WTC11 (cell line): ENCODE data around the gene TCF15. TPM values are rescaled to one million over a fixed set of nuclear protein-coding genes. Genes with fewer than 3 reads are reported as not detected.
A peak's percentile ranks its signal among the peaks of the same experiment; 100 is the strongest.

Source experiments
- ATAC-seq: fragments of 200-7000 bp; cut with Tn5 transposase; 2 replicates; pipeline ENCODE4 v1.10.0; 2021; ENCODE audit warnings: mild to moderate bottlenecking, moderate library complexity
- CTCF ChIA-PET: fragments of 300-600 bp; sonication (Branson Sonifier 250); formaldehyde crosslinking; loops from one replicate; lab custom pipeline; 2021; ENCODE audit warnings: antibody characterized with exemption; lab: Charles Lee
- POLR2A ChIA-PET: fragments of 350-600 bp; sonication (Branson Sonifier 250); formaldehyde crosslinking; loops from one replicate; lab custom pipeline; 2021; ENCODE audit warnings: antibody characterized with exemption; lab: Charles Lee
- DNase-seq: peaks from one replicate; pipeline ENCODE4 v3.0.0; 2021; ENCODE audit warnings: low spot score
- H3K27ac Mint-ChIP-seq: 2 replicates; pipeline ENCODE4 v1.8.0; 2021; ENCODE audit warnings: mixed read lengths
- H3K27me3 Mint-ChIP-seq: 2 replicates; pipeline ENCODE4 v1.8.0; 2021; ENCODE audit warnings: low read depth, mild to moderate bottlenecking, moderate library complexity, mixed read lengths
- H3K36me3 Mint-ChIP-seq: 2 replicates; pipeline ENCODE4 v1.8.0; 2021; ENCODE audit warnings: mixed read lengths
- H3K4me1 Mint-ChIP-seq: 2 replicates; pipeline ENCODE4 v1.8.0; 2022; ENCODE audit warnings: mixed read lengths
- H3K4me3 Mint-ChIP-seq: 2 replicates; pipeline ENCODE4 v1.8.0; 2021; ENCODE audit warnings: mild to moderate bottlenecking, moderate library complexity, mixed read lengths
- H3K9me3 Mint-ChIP-seq: 2 replicates; pipeline ENCODE4 v1.8.0; 2021; ENCODE audit warnings: mixed read lengths
- CBFB ChIP-seq: sonication (generic); formaldehyde crosslinking; IDR thresholded peaks from 2 replicates; pipeline ENCODE4 v1.8.1; 2022; ENCODE audit warnings: mild to moderate bottlenecking, low read depth, missing genetic modification reagents
- E2F5 ChIP-seq: sonication (generic); formaldehyde crosslinking; IDR thresholded peaks from 2 replicates; pipeline ENCODE4 v1.8.1; 2022; ENCODE audit warnings: mild to moderate bottlenecking, moderate library complexity, missing genetic modification reagents
- ELF4 ChIP-seq: sonication (generic); formaldehyde crosslinking; IDR thresholded peaks from 2 replicates; pipeline ENCODE4 v1.8.1; 2022; ENCODE audit warnings: low read depth, mild to moderate bottlenecking, moderate library complexity, missing genetic modification reagents
- EMX1 ChIP-seq: fragments of 250-450 bp; sonication (Bioruptor Pico); IDR thresholded peaks from 2 replicates; pipeline ENCODE4 v1.8.0; 2021; ENCODE audit warnings: mild to moderate bottlenecking
- ETV6 ChIP-seq: sonication (generic); formaldehyde crosslinking; IDR thresholded peaks from 2 replicates; pipeline ENCODE4 v1.8.1; 2022; ENCODE audit warnings: mild to moderate bottlenecking, missing genetic modification reagents
- GTF2I ChIP-seq: fragments of 250-450 bp; sonication (Bioruptor Pico); conservative IDR thresholded peaks from 2 replicates; pipeline ENCODE4 v1.4.0; 2021; ENCODE audit warnings: mild to moderate bottlenecking
- MYBL2 ChIP-seq: sonication (generic); formaldehyde crosslinking; IDR thresholded peaks from 2 replicates; pipeline ENCODE4 v1.8.1; 2023; ENCODE audit warnings: mild to moderate bottlenecking, moderate library complexity, missing genetic modification reagents
- NFATC4 ChIP-seq: fragments of 250-450 bp; sonication (Bioruptor Pico); IDR thresholded peaks from 2 replicates; pipeline ENCODE4 v1.9.0; 2021; ENCODE audit warnings: mild to moderate bottlenecking
- NFE2L1 ChIP-seq: sonication (generic); formaldehyde crosslinking; IDR thresholded peaks from 2 replicates; pipeline ENCODE4 v1.8.1; 2023; ENCODE audit warnings: missing genetic modification reagents
- SOX15 ChIP-seq: fragments of 250-450 bp; sonication (Bioruptor Pico); IDR thresholded peaks from 2 replicates; pipeline ENCODE4 v1.9.0; 2021; ENCODE audit warnings: mild to moderate bottlenecking
- TCF7 ChIP-seq: sonication (generic); formaldehyde crosslinking; IDR thresholded peaks from 2 replicates; pipeline ENCODE4 v1.8.0; 2022; ENCODE audit warnings: mild to moderate bottlenecking, low read depth, missing genetic modification reagents, moderate library complexity
- TP53 ChIP-seq: sonication (generic); formaldehyde crosslinking; IDR thresholded peaks from 2 replicates; pipeline ENCODE4 v1.8.1; 2023; ENCODE audit warnings: mild to moderate bottlenecking, missing genetic modification reagents
- USF2 ChIP-seq: sonication (generic); formaldehyde crosslinking; IDR thresholded peaks from 2 replicates; pipeline ENCODE4 v1.8.1; 2023; ENCODE audit warnings: mild to moderate bottlenecking, missing genetic modification reagents, moderate library complexity
- ZNF317 ChIP-seq: sonication (generic); formaldehyde crosslinking; IDR thresholded peaks from 2 replicates; pipeline ENCODE4 v1.8.1; 2023; ENCODE audit warnings: low read depth, mild to moderate bottlenecking, moderate library complexity, missing genetic modification reagents, borderline replicate concordance
- ZNF416 ChIP-seq: fragments of 250-450 bp; sonication (Bioruptor Pico); IDR thresholded peaks from 2 replicates; pipeline ENCODE4 v1.9.0; 2021; ENCODE audit warnings: mild to moderate bottlenecking, inconsistent platforms
- total RNA-seq: library from RNA; stranded (reverse); gene quantifications from 3 replicates; pipeline ENCODE4 v1.2.3, GENCODE V29; 2021
- TF ChIP-seq, protein P1 (sequence below): fragments of 250-450 bp; sonication (Bioruptor Pico); IDR thresholded peaks from 2 replicates; pipeline ENCODE4 v2.1.2; 2022; ENCODE audit warnings: mild to moderate bottlenecking, moderate library complexity
- TF ChIP-seq, protein P2 (sequence below): sonication (generic); formaldehyde crosslinking; IDR thresholded peaks from 2 replicates; pipeline ENCODE4 v1.8.0; 2022; ENCODE audit warnings: mild to moderate bottlenecking, missing genetic modification reagents
- TF ChIP-seq, protein P3 (sequence below): sonication (generic); formaldehyde crosslinking; IDR thresholded peaks from 2 replicates; pipeline ENCODE4 v1.8.1; 2022; ENCODE audit warnings: low read depth, missing genetic modification reagents, borderline replicate concordance
- TF ChIP-seq, protein P4 (sequence below): sonication (generic); formaldehyde crosslinking; IDR thresholded peaks from 2 replicates; pipeline ENCODE4 v1.8.1; 2023; ENCODE audit warnings: mild to moderate bottlenecking, missing genetic modification reagents

The TCF15 gene
- total RNA-seq, 1 experiment from 2014 or later: 3.8 TPM

DNA sequence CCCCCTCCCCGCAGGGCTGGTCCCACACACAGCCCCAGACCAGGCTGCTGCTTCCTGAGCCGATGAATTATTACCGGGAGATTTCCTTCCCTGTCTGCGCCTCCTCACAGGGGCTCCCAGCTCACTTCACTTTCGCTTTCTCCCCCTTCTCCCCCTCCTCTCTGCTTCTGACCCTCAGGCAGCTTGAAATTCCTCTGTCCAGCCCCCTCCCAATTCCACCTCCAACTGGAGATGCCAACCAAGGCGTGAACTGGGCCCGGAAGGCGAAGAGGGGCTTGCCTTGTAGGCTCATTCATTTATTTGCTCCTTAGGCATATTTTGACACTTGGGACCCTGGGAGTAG is 1.7 kb upstream of the TCF15 start (continued):
- TF ChIP-seq, protein P1, sequence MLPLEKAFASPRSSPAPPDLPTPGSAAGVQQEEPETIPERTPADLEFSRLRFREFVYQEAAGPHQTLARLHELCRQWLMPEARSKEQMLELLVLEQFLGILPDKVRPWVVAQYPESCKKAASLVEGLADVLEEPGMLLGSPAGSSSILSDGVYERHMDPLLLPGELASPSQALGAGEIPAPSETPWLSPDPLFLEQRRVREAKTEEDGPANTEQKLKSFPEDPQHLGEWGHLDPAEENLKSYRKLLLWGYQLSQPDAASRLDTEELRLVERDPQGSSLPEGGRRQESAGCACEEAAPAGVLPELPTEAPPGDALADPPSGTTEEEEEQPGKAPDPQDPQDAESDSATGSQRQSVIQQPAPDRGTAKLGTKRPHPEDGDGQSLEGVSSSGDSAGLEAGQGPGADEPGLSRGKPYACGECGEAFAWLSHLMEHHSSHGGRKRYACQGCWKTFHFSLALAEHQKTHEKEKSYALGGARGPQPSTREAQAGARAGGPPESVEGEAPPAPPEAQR (CRISPR knock-in tag): no peak
- TF ChIP-seq CBFB (CRISPR knock-in tag) (no peak), NFE2L1 (CRISPR knock-in tag) (no peak)

- H3K4me3 Mint-ChIP-seq: peak overlapping the region; percentile 55
- no peaks in the 10 kb centered on the region for H3K9me3 Mint-ChIP-seq
- DNase-seq: no peak
- no peak overlapping the region for H3K27ac Mint-ChIP-seq
- no peaks in the 10 kb centered on the region for H3K36me3 Mint-ChIP-seq
- ATAC-seq: no peak
- TF ChIP-seq SOX15 (CRISPR knock-in tag): no peak
- TF ChIP-seq ZNF416 (CRISPR knock-in tag): no peak
- no peak for TF ChIP-seq GTF2I (CRISPR knock-in tag)
- TF ChIP-seq, protein P2, sequence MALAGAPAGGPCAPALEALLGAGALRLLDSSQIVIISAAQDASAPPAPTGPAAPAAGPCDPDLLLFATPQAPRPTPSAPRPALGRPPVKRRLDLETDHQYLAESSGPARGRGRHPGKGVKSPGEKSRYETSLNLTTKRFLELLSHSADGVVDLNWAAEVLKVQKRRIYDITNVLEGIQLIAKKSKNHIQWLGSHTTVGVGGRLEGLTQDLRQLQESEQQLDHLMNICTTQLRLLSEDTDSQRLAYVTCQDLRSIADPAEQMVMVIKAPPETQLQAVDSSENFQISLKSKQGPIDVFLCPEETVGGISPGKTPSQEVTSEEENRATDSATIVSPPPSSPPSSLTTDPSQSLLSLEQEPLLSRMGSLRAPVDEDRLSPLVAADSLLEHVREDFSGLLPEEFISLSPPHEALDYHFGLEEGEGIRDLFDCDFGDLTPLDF (CRISPR knock-in tag): no peak
- TF ChIP-seq USF2 (CRISPR knock-in tag): no peak
- no peak for TF ChIP-seq ETV6
- no peak for TF ChIP-seq MYBL2
- TF ChIP-seq E2F5: no peak
- TF ChIP-seq ELF4: no peak
- no peak for TF ChIP-seq NFATC4
- TF ChIP-seq TP53 (CRISPR knock-in tag): no peak
- TF ChIP-seq ZNF317 (CRISPR knock-in tag): no peak
- no peak for TF ChIP-seq TCF7
- TF ChIP-seq, protein P3, sequence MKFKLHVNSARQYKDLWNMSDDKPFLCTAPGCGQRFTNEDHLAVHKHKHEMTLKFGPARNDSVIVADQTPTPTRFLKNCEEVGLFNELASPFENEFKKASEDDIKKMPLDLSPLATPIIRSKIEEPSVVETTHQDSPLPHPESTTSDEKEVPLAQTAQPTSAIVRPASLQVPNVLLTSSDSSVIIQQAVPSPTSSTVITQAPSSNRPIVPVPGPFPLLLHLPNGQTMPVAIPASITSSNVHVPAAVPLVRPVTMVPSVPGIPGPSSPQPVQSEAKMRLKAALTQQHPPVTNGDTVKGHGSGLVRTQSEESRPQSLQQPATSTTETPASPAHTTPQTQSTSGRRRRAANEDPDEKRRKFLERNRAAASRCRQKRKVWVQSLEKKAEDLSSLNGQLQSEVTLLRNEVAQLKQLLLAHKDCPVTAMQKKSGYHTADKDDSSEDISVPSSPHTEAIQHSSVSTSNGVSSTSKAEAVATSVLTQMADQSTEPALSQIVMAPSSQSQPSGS: no peak
- TF ChIP-seq EMX1 (CRISPR knock-in tag): no peak
- TF ChIP-seq, protein P4, sequence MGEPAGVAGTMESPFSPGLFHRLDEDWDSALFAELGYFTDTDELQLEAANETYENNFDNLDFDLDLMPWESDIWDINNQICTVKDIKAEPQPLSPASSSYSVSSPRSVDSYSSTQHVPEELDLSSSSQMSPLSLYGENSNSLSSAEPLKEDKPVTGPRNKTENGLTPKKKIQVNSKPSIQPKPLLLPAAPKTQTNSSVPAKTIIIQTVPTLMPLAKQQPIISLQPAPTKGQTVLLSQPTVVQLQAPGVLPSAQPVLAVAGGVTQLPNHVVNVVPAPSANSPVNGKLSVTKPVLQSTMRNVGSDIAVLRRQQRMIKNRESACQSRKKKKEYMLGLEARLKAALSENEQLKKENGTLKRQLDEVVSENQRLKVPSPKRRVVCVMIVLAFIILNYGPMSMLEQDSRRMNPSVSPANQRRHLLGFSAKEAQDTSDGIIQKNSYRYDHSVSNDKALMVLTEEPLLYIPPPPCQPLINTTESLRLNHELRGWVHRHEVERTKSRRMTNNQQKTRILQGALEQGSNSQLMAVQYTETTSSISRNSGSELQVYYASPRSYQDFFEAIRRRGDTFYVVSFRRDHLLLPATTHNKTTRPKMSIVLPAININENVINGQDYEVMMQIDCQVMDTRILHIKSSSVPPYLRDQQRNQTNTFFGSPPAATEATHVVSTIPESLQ (CRISPR knock-in tag): no peak
- H3K4me1 Mint-ChIP-seq: peaks cover 13% of the 10 kb centered on the region
- ChIA-PET CTCF (interaction anchor here (1.1 to 3.9 kb wide), 5 partner anchors 33 to 118 kb away, joined by 3 to 28 read pairs (median 5); no protein-coding TSS in a partner anchor), POLR2A (interaction anchor here (0.5 to 1.6 kb wide), 3 partner anchors 47 to 79 kb away, joined by 3 to 5 read pairs (median 5); no protein-coding TSS in a partner anchor)
- H3K27me3 Mint-ChIP-seq: peaks cover 51% of the 10 kb centered on the region
Observed at GRCh38 chr20:611047-611842, 1.1 kb upstream of the TCF15 start.
